Right atrium auricular region (tissue), 2 donors: Measurements from ENCODE around the gene CNTNAP2. TPM values are rescaled to one million over a fixed set of nuclear protein-coding genes. Genes with fewer than 3 reads are reported as not detected.

Experiments used
- DNase-seq: peaks from one replicate; pipeline ENCODE4 v3.0.0-alpha.2; 2019; ENCODE audit warnings: low spot score
- H3K27ac ChIP-seq, 2 donors: fragments of 200-600 bp; sonication (generic); 1 replicate in 1 of 2; 2 replicates in 1 of 2; pipeline ENCODE4 v1.5.1; 2016 to 2019
- H3K27me3 ChIP-seq, 2 donors: fragments of 200-600 bp; sonication (generic); one replicate each; pipeline versions ENCODE4 v1.5.1 to v1.6.0; 2017 to 2019
- H3K36me3 ChIP-seq: fragments of 200-600 bp; sonication (generic); one replicate; pipeline ENCODE4 v1.5.1; 2016
- H3K4me1 ChIP-seq, 2 donors: fragments of 200-600 bp; sonication (generic); one replicate each; pipeline versions ENCODE4 v1.5.1 to v1.6.0; 2017 to 2019
- H3K4me3 ChIP-seq, 2 donors: fragments of 200-600 bp; sonication (generic); 1 replicate in 1 of 2; 2 replicates in 1 of 2; pipeline ENCODE4 v1.5.1; 2017 to 2019; ENCODE audit warnings: mild to moderate bottlenecking in 1 of 2, moderate library complexity in 1 of 2
- H3K9me3 ChIP-seq, 2 donors: fragments of 200-600 bp; sonication (generic); one replicate each; pipeline ENCODE4 v1.5.1; 2019
- total RNA-seq, 2 donors: library from RNA; depleted of rRNA; stranded (reverse); fragments of >200 nt; gene quantifications; one replicate each; pipeline ENCODE4 v1.1.0, GENCODE V29; 2016
- TF ChIP-seq, protein P1 (sequence below), 2 donors: fragments of 200-600 bp; sonication (generic); IDR thresholded peaks; one replicate each; pipeline ENCODE4 v1.5.1; 2019; ENCODE audit warnings: antibody characterized with exemption in 2 of 2

CNTNAP2 gene
- total RNA-seq, 2 donors from 2014 or later = 1.1 to 1.7 TPM

- Histone ChIP-seq H3K27me3 (no peaks in the 10 kb centered on the region), H3K9me3 (no peaks in the 10 kb centered on the region), H3K4me1 (no peaks in the 10 kb centered on the region), H3K27ac (no peak overlapping the region), H3K4me3 (no peak overlapping the region), H3K36me3 (no peaks in the 10 kb centered on the region)
- DNase-seq = no peak
- TF ChIP-seq, protein P1, sequence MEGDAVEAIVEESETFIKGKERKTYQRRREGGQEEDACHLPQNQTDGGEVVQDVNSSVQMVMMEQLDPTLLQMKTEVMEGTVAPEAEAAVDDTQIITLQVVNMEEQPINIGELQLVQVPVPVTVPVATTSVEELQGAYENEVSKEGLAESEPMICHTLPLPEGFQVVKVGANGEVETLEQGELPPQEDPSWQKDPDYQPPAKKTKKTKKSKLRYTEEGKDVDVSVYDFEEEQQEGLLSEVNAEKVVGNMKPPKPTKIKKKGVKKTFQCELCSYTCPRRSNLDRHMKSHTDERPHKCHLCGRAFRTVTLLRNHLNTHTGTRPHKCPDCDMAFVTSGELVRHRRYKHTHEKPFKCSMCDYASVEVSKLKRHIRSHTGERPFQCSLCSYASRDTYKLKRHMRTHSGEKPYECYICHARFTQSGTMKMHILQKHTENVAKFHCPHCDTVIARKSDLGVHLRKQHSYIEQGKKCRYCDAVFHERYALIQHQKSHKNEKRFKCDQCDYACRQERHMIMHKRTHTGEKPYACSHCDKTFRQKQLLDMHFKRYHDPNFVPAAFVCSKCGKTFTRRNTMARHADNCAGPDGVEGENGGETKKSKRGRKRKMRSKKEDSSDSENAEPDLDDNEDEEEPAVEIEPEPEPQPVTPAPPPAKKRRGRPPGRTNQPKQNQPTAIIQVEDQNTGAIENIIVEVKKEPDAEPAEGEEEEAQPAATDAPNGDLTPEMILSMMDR (IDR thresholded peaks at IDR 0.05) = no peak
Measured at GRCh38 chr7:146201945-146202344, 85.3 kb downstream of the CNTNAP2 start.

GRCh38 chr7:146206270-146206669 is 89.7 kb downstream of the CNTNAP2 start:
- no peaks in the 10 kb centered on the region for H3K4me1 ChIP-seq
- H3K4me3 ChIP-seq = no peak overlapping the region
- no peak for DNase-seq
- H3K27ac ChIP-seq = no peak overlapping the region
- H3K9me3 ChIP-seq = no peaks in the 10 kb centered on the region
- TF ChIP-seq, protein P1 (IDR thresholded peaks at IDR 0.05) = no peak
- no peaks in the 10 kb centered on the region for H3K27me3 ChIP-seq
- no peaks in the 10 kb centered on the region for H3K36me3 ChIP-seq

- no peaks in the 10 kb centered on the region for H3K9me3 ChIP-seq
- no peak overlapping the region for H3K27ac ChIP-seq
- DNase-seq = no peak
- H3K4me1 ChIP-seq = no peaks in the 10 kb centered on the region
- H3K4me3 ChIP-seq = no peak overlapping the region
- no peaks in the 10 kb centered on the region for H3K27me3 ChIP-seq
- TF ChIP-seq, protein P1 (IDR thresholded peaks at IDR 0.05) = no peak
- H3K36me3 ChIP-seq = no peaks in the 10 kb centered on the region
Measured at GRCh38 chr7:146208492-146208891, 91.9 kb downstream of the CNTNAP2 start.

GRCh38 chr7:146214842-146215241 is 98.2 kb downstream of the CNTNAP2 start:
- H3K27me3 ChIP-seq = no peaks in the 10 kb centered on the region
- H3K4me3 ChIP-seq = no peak overlapping the region
- no peak for DNase-seq
- H3K9me3 ChIP-seq = no peaks in the 10 kb centered on the region
- no peak overlapping the region for H3K27ac ChIP-seq
- H3K4me1 ChIP-seq = no peaks in the 10 kb centered on the region
- TF ChIP-seq, protein P1 (IDR thresholded peaks at IDR 0.05) = no peak
- no peaks in the 10 kb centered on the region for H3K36me3 ChIP-seq

GRCh38 chr7:146216396-146217041 is 99.9 kb downstream of the CNTNAP2 start:
- no peak for DNase-seq
- H3K27ac ChIP-seq = no peak overlapping the region
- TF ChIP-seq, protein P1 (IDR thresholded peaks at IDR 0.05) = no peak
- H3K4me1 ChIP-seq = no peaks in the 10 kb centered on the region
- no peaks in the 10 kb centered on the region for H3K27me3 ChIP-seq
- no peaks in the 10 kb centered on the region for H3K36me3 ChIP-seq
- H3K9me3 ChIP-seq = no peaks in the 10 kb centered on the region
- no peak overlapping the region for H3K4me3 ChIP-seq

- no peak for DNase-seq
- TF ChIP-seq, protein P1 (IDR thresholded peaks at IDR 0.05) = no peak
- Histone ChIP-seq H3K4me1 (no peaks in the 10 kb centered on the region), H3K4me3 (no peak overlapping the region), H3K36me3 (no peaks in the 10 kb centered on the region), H3K9me3 (no peaks in the 10 kb centered on the region), H3K27ac (no peak overlapping the region), H3K27me3 (no peaks in the 10 kb centered on the region)
Measured at GRCh38 chr7:146223851-146224250, 107.2 kb downstream of the CNTNAP2 start.
